ENCODE data around the gene LLGL2.
"Not testable (repeated sequence)": the region's sequence is repeated elsewhere in the genome, so short reads cannot be mapped to it uniquely, and the experiment has no call there.

Gene LLGL2

GRCh38 chr17:75524970-75525805 lies at the start of gene LLGL2:
Gene LLGL2 (plus strand): TSS chr17:75525697. CDS start chr17:75543427, 17,730 bp downstream.
- peak within 1 kb of the TSS; percentile 73 for H3K4me3 ChIP-seq (ENCODE audit: low read length)
- no CpG with 5 or more reads among the region's 108 CpGs for WGBS (ENCODE audit: insufficient coverage, insufficient read length)
- no peak within 1 kb of the TSS for H3K27ac ChIP-seq (ENCODE audit: low read length)
- DNase-seq (ENCODE audit: low read depth, low spot score), result peak; percentile 73
- no peaks in the 10 kb centered on the region for H3K4me1 ChIP-seq (ENCODE audit: control insufficient read depth, insufficient read depth, low read length)
- H3K36me3 ChIP-seq (ENCODE audit: control insufficient read depth, insufficient read depth, low read length), result peaks cover 10% of the 10 kb centered on the region
- H3K9me3 ChIP-seq (ENCODE audit: control insufficient read depth, insufficient read depth, low read length), result no peaks in the 10 kb centered on the region
- H3K27me3 ChIP-seq (ENCODE audit: control insufficient read depth, insufficient read depth, low read length), result no peaks in the 10 kb centered on the region

- Histone ChIP-seq H3K4me3 (ENCODE audit: low read length) (no peak overlapping the region), H3K9me3 (ENCODE audit: control insufficient read depth, insufficient read depth, low read length) (no peaks in the 10 kb centered on the region), H3K4me1 (ENCODE audit: control insufficient read depth, insufficient read depth, low read length) (peaks cover 1% of the 10 kb centered on the region; the same call in 1 of the 2 replicates), H3K27me3 (ENCODE audit: control insufficient read depth, insufficient read depth, low read length) (no peaks in the 10 kb centered on the region), H3K36me3 (ENCODE audit: control insufficient read depth, insufficient read depth, low read length) (no peaks in the 10 kb centered on the region), H3K27ac (ENCODE audit: low read length) (no peak overlapping the region)
- no CpG with 5 or more reads among the region's 3 CpGs for WGBS (ENCODE audit: insufficient coverage, insufficient read length)
- DNase-seq (ENCODE audit: low read depth, low spot score), result no peak
Observed at GRCh38 chr17:75475851-75476250, 49.6 kb upstream of the LLGL2 start.

- H3K4me3 ChIP-seq (ENCODE audit: low read length), result no peak overlapping the region
- no peak overlapping the region for H3K27ac ChIP-seq (ENCODE audit: low read length)
- H3K27me3 ChIP-seq (ENCODE audit: control insufficient read depth, insufficient read depth, low read length), result no peaks in the 10 kb centered on the region
- WGBS (ENCODE audit: insufficient coverage, insufficient read length), result no CpG with 5 or more reads among the region's 8 CpGs
- H3K9me3 ChIP-seq (ENCODE audit: control insufficient read depth, insufficient read depth, low read length), result no peaks in the 10 kb centered on the region
- H3K4me1 ChIP-seq (ENCODE audit: control insufficient read depth, insufficient read depth, low read length), result peaks cover 1% of the 10 kb centered on the region; the same call in 1 of the 2 replicates
- no peak for DNase-seq (ENCODE audit: low read depth, low spot score)
- H3K36me3 ChIP-seq (ENCODE audit: control insufficient read depth, insufficient read depth, low read length), result no peaks in the 10 kb centered on the region
Observed at GRCh38 chr17:75476271-75476671, 49.2 kb upstream of the LLGL2 start.

GRCh38 chr17:75476752-75477489 lies 48.6 kb upstream of the LLGL2 start:
- no peak for DNase-seq (ENCODE audit: low read depth, low spot score)
- Histone ChIP-seq H3K27me3 (ENCODE audit: control insufficient read depth, insufficient read depth, low read length) (no peaks in the 10 kb centered on the region), H3K9me3 (ENCODE audit: control insufficient read depth, insufficient read depth, low read length) (no peaks in the 10 kb centered on the region), H3K4me1 (ENCODE audit: control insufficient read depth, insufficient read depth, low read length) (peaks cover 1% of the 10 kb centered on the region; the same call in 1 of the 2 replicates), H3K27ac (ENCODE audit: low read length) (no peak overlapping the region), H3K4me3 (ENCODE audit: low read length) (no peak overlapping the region), H3K36me3 (ENCODE audit: control insufficient read depth, insufficient read depth, low read length) (no peaks in the 10 kb centered on the region)
- no CpG with 5 or more reads among the region's 11 CpGs for WGBS (ENCODE audit: insufficient coverage, insufficient read length)

GRCh38 chr17:75477490-75477862 lies 48.0 kb upstream of the LLGL2 start:
- no CpG with 5 or more reads among the region's 11 CpGs for WGBS (ENCODE audit: insufficient coverage, insufficient read length)
- not testable (repeated sequence) for H3K4me3 ChIP-seq (ENCODE audit: low read length); DNase-seq (ENCODE audit: low read depth, low spot score); H3K9me3 ChIP-seq (ENCODE audit: control insufficient read depth, insufficient read depth, low read length); H3K36me3 ChIP-seq (ENCODE audit: control insufficient read depth, insufficient read depth, low read length); H3K27me3 ChIP-seq (ENCODE audit: control insufficient read depth, insufficient read depth, low read length); H3K27ac ChIP-seq (ENCODE audit: low read length); H3K4me1 ChIP-seq (ENCODE audit: control insufficient read depth, insufficient read depth, low read length)

GRCh38 chr17:75478508-75478907 lies 47.0 kb upstream of the LLGL2 start:
- no peak for DNase-seq (ENCODE audit: low read depth, low spot score)
- H3K27me3 ChIP-seq (ENCODE audit: control insufficient read depth, insufficient read depth, low read length), result no peaks in the 10 kb centered on the region
- no CpG with 5 or more reads among the region's 7 CpGs for WGBS (ENCODE audit: insufficient coverage, insufficient read length)

GRCh38 chr17:75480281-75480680 lies 45.2 kb upstream of the LLGL2 start:
- Histone ChIP-seq H3K4me1 (ENCODE audit: control insufficient read depth, insufficient read depth, low read length) (peaks cover 1% of the 10 kb centered on the region; the same call in 1 of the 2 replicates), H3K4me3 (ENCODE audit: low read length) (no peak overlapping the region), H3K27me3 (ENCODE audit: control insufficient read depth, insufficient read depth, low read length) (no peaks in the 10 kb centered on the region), H3K36me3 (ENCODE audit: control insufficient read depth, insufficient read depth, low read length) (no peaks in the 10 kb centered on the region), H3K9me3 (ENCODE audit: control insufficient read depth, insufficient read depth, low read length) (no peaks in the 10 kb centered on the region), H3K27ac (ENCODE audit: low read length) (no peak overlapping the region)
- DNase-seq (ENCODE audit: low read depth, low spot score), result no peak
- no CpG with 5 or more reads among the region's 6 CpGs for WGBS (ENCODE audit: insufficient coverage, insufficient read length)

More at GRCh38 chr17:75478508-75478907, 47.0 kb upstream of the LLGL2 start:
- H3K36me3 ChIP-seq (ENCODE audit: control insufficient read depth, insufficient read depth, low read length), result no peaks in the 10 kb centered on the region
- H3K4me3 ChIP-seq (ENCODE audit: low read length), result no peak overlapping the region
- H3K4me1 ChIP-seq (ENCODE audit: control insufficient read depth, insufficient read depth, low read length), result peaks cover 1% of the 10 kb centered on the region; the same call in 1 of the 2 replicates
- H3K27ac ChIP-seq (ENCODE audit: low read length), result no peak overlapping the region
- H3K9me3 ChIP-seq (ENCODE audit: control insufficient read depth, insufficient read depth, low read length), result no peaks in the 10 kb centered on the region

- H3K4me1 ChIP-seq (ENCODE audit: control insufficient read depth, insufficient read depth, low read length), result peaks cover 1% of the 10 kb centered on the region; the same call in 1 of the 2 replicates
- H3K4me3 ChIP-seq (ENCODE audit: low read length), result no peak overlapping the region
- H3K27ac ChIP-seq (ENCODE audit: low read length), result no peak overlapping the region
- H3K27me3 ChIP-seq (ENCODE audit: control insufficient read depth, insufficient read depth, low read length), result no peaks in the 10 kb centered on the region
- DNase-seq (ENCODE audit: low read depth, low spot score), result no peak
- WGBS (ENCODE audit: insufficient coverage, insufficient read length), result no CpG with 5 or more reads among the region's 13 CpGs
- no peaks in the 10 kb centered on the region for H3K9me3 ChIP-seq (ENCODE audit: control insufficient read depth, insufficient read depth, low read length)
- H3K36me3 ChIP-seq (ENCODE audit: control insufficient read depth, insufficient read depth, low read length), result no peaks in the 10 kb centered on the region
Observed at GRCh38 chr17:75481194-75482068, 44.1 kb upstream of the LLGL2 start.

GRCh38 chr17:75482098-75482942 lies 43.2 kb upstream of the LLGL2 start:
- H3K27ac ChIP-seq (ENCODE audit: low read length), result no peak overlapping the region
- no CpG with 5 or more reads among the region's 16 CpGs for WGBS (ENCODE audit: insufficient coverage, insufficient read length)

More at GRCh38 chr17:75482098-75482942, 43.2 kb upstream of the LLGL2 start:
- no peaks in the 10 kb centered on the region for H3K9me3 ChIP-seq (ENCODE audit: control insufficient read depth, insufficient read depth, low read length)
- H3K36me3 ChIP-seq (ENCODE audit: control insufficient read depth, insufficient read depth, low read length), result no peaks in the 10 kb centered on the region
- H3K27me3 ChIP-seq (ENCODE audit: control insufficient read depth, insufficient read depth, low read length), result no peaks in the 10 kb centered on the region
- H3K4me3 ChIP-seq (ENCODE audit: low read length), result no peak overlapping the region
- H3K4me1 ChIP-seq (ENCODE audit: control insufficient read depth, insufficient read depth, low read length), result peaks cover 1% of the 10 kb centered on the region; the same call in 1 of the 2 replicates
- no peak for DNase-seq (ENCODE audit: low read depth, low spot score)
